HG03097 (cell line): ENCODE measurements around the gene APCDD1L.

Experiments
- ATAC-seq: cut with Tn5 transposase; IDR thresholded peaks from one replicate; pipeline ENCODE4 v1.9.1; 2021; ENCODE audit not compliant: unreplicated experiment, low FRiP score

APCDD1L gene

DNA sequence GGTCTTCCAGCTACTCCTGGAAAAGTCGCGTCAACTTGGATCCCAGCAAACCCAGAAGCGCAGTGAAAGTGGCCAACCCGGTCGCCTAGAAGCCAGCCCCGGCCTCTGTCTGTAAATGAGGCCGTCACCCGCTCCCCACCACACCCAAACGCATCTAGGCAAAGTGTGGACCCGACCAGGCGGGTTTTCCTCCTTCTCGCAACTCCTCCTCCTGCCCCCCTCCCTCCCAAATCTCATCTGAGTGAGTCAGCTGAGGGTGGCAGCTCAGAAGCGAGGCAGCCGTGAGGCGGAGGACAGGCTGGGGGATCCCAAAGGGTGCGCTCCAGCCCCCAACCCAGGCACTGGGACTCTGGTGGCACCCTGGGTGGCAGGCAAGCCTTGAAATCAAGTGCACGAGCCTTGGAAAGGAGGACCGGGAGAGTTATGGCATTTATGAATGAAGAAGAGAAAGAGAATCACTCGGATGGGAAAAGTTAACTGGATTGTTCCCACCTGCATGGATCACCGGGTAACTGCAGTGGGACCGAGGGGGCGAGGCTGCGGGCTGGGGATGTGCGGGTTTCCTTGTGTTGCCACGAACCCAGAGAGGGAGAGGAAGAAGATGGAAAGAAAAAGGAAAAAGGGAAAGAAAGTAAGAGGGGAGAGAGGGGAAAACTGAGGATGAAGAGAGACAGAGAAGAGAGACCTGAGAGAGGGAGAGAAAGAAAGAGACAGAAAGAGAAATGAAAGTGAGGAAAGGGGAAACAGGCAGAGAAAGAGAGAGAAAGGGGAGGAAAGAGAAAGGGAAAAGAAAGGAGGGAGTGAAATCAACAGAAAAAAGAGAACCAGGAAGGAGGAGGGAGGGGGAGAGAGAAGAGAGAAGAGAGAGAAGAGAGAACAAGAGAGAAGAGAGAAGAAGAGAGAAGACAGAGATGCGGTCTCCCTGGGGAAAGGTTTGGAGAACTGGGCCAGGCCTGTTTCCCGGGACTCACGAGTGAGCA, at the start of gene APCDD1L:
TSS of gene APCDD1L (minus strand) at position 167 of the 980 bp plus-strand sequence. CDS start 692 bp downstream, outside the sequence.
- no peak for ATAC-seq

- no peak for ATAC-seq
These were observed 44.1 kb upstream of the APCDD1L start for GRCh38 chr20:58559368-58559729.

DNA sequence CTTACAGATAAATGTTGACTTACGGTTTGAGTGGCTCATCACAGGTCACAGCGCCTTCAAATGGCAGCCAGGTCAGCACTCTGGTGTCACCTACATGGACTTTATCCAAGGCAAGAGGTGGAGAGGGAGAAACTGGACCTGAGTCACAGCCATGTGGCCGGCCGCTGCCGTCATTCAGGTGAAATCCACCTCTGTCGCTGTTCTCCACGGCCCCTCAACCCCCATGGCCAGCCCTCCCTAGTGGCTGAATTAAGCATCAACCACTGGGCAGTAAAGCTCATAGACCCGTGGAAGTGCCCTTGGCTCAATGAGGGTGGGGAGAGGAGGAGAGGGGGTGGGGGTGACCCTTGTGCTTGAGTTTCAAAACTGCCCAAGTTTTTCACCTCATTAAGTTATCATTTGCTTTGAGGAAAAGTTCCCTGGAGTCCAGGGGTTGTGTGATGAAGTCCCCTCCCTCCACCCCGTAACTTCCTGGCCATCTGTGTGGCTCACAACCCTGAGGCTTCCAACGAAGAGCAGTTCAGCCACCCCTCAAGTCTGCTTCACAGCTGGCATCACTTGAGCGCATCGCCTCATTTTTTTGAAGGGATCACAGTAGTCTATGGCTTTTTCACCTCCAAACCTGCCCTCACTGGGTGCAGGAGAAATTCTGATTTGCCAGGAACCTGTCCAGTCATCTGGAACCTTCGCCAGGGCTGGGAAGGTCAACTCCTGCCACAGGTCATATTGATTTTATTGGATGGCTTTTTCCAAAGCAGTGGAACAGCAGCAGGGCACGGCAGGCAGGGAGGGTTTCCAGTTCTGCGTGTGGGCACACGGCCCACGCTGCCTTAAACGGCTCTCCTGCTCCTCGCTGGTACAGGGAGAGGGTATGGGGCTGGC, 43.5 kb upstream of the APCDD1L start:
- ATAC-seq, result no peak

DNA sequence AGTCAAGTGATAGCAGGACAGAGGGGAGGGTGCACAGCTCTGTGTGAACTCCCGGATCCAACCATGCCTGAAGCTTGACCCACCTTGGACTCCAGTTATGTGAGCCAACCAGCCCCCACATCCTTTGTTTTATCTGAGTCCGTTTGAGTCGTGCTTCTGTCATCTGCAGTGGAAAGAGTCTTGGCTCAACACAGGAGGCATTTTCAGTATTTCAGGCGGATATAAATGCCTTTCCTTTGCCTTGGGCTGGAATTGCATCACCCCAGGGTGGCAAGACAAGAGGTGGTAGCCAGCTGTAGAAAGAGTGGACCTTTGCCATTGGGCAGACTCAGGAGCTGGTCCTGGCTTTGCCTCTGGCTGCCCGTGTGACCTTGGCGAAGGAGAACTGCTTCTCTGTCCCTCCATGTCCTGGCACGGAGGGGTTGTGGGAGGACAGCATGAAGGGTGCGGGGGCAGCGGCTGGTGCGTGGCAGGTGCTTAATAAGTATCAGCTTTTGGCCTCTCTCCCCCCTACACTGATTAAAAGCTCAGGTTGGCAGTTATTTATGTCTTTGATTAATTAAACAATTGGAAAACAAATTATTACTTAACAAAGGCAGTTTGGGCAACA, 42.6 kb upstream of the APCDD1L start:
- no peak for ATAC-seq

DNA sequence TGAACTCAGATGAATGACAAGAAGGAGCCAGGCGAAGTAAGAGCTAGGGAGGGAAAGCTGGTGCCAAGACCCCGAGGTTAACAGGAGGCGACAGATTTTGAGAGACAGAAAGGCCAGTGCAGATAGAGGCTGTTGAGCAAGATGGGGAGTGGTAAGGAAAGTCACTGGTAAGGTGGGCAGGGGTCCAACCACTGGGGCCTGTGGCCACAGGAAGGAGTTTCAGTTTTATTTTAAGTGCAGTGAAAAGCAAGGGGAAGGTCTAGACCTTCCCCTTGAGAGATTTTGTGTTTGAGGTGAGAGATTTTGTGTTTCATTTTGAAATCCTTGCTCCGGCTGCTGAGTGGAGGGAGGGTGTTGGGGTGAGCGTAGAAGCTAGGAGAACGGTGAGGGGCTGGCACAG, 41.8 kb upstream of the APCDD1L start:
- no peak for ATAC-seq

GRCh38 chr20:58555078-58555765, 40.0 kb upstream of the APCDD1L start:
- ATAC-seq, result no peak

DNA sequence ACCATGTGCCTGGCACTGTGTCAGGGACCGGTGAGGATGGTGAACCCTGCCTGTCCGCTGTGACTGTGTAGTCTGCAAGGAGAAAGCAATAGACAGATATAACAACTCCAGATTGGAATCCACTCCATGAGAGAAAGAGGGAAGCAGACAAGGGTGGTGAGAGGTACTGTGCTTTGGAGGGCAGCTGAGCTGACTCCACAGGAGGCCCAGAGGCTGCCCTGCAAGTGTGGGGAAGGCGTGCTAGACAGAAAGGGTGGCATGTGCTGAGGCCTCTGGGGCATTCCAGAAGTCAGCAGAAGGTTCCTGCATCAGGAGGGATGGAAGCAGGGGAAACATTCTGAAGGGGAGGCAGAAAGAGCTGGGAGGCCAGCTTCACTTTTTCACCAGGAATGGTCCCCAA, 39.3 kb upstream of the APCDD1L start:
- ATAC-seq, result no peak

DNA sequence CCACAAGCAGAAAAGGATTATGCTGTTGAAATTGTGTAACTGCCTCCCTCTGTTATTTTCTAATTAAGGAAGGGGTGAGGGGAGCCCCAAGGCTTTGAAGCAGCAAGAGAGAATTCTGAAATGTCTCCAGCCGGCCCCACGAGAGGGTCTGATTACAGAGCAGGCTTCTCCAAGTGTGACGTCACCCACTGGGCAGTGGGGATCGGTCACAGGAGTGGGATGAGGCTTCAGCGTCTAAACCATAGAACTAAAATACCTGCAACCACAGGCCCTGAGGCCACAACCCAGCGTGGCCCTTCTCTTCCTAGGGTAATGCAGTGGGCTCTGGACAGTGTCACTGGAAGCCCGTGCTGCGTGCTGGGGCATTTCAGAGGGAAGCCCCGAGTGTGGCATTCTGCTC, 38.6 kb upstream of the APCDD1L start:
- ATAC-seq, result no peak

- no peak for ATAC-seq
These were observed 38.0 kb upstream of the APCDD1L start for GRCh38 chr20:58553166-58553696.

DNA sequence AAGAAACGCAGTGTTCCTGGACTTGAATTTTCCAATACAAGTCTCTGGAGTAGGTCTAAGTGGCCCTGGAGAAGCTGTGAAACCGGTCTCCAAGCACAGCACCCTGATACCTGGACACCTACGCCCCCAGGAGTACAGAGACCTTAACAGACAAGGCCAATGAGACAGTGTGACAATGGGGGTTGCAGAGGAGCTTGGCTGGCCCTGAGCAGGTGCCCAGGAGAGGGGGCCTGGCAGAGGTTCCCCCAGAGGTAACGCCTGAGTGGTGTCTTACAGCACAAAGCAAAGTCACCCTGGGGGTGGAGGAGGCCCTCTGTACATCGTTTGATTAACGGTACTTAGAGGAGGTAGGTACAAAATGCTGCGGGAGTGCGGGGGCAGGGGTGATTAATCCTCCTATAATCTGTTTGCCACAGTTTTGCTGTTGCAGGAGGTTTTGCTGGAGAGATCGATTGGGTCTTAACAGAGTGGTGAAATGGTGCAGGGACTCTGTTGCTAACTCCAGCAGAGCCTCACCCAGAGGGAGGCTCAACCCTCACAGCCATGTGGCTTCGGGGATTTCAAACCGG, 37.3 kb upstream of the APCDD1L start:
- ATAC-seq, result no peak

DNA sequence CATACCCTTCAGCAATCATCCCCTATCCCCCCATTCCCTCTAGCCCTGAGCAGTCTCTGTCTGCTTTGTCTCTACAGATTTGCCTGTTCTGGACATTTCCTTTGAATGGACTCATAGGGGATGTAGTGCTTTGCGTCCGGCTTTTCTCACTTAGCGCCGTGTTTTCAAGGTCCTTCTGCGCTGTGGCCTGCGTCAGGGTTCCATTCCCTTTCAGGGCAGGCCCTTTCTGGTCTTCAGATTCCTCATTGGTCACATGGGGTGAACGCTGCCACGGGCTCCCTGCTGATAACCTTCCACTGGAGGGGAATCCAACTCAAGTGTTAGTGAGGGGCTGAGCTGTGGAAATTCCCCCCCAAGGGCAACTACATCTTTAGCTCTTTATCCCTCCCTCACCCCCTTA, 36.4 kb upstream of the APCDD1L start:
- no peak for ATAC-seq

DNA sequence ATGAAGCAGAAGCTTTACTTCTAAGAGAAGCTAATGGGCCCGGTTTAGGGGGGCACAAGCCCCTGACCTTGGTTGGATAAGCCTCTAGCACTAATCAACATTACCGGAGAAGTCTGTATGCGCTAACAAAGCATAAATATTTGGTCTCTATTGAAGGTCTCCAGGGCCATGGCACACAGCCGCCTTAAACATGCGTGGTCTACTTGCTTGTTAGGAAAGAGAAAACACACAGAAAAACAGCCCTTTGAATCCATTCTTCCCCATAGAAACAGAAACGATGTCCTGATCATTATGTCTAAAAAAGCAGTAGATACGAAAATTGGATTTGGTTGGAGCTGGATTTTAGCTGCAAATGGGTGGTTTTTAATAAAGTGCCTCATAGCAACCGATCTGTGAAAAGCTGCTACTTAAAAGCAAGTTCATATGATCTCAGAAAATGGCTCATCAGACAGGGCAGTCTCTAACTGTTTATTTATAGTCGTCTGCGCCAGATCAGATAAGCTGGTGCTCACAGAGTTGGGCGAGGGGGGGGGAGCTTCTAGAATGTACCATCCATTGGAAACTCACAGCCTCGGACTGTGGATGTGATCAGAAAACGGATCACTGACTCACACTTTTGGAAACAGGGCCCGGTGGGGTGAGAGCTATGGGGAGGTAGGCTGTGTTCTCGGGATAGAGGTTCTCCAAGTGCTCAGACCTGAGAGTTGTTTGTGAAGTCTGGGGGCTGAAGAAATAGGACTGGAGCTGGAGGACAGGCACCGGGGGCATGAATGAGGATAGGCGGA, 35.3 kb upstream of the APCDD1L start:
- no peak for ATAC-seq

DNA sequence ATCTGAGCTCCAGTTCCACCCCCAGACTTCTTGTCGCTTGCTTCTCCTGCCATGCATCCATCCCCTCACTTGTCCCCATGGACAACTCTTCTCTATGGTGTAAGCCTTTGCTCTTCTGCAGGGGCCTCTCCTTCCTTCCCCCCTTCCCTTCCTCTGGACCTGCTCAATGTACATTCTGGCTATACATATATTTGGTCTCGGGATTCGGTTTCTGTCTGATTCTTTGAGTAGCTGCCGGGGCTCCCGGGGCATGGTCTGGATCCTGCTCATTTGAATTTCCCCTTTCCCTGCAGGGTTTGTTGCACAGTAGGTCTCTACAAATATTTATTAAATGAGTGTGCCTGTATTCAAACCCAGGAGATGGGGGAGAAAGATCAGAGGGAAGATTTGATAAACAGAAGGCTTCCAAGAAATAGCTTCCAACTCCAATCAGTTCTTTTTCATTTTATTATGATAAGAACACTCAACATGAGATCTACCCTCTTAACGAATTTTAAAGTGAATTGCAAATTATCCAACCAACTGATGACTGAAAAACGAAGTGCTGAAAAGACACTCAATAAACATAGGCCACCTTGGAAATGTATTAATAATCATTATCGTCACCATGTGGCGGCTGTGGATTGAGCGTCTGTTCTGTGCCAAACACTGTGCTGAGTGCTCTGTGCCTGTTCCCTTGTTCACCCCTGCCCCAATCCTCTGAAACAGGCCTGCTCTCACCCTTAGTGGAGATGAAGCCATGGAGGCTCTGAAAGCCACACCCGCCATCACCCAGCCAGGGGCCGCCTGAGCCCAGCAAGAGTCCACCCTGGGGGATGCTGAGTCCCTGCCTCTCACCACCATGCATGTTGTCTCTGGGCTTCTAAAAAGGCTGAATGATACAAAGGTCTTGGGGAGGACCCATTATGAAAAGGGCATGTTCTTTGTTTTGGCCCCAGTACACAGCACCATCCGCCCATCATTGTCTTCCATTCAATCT, 34.3 kb upstream of the APCDD1L start:
- no peak for ATAC-seq

GRCh38 chr20:58547623-58548475, 32.6 kb upstream of the APCDD1L start:
- ATAC-seq, result no peak

DNA sequence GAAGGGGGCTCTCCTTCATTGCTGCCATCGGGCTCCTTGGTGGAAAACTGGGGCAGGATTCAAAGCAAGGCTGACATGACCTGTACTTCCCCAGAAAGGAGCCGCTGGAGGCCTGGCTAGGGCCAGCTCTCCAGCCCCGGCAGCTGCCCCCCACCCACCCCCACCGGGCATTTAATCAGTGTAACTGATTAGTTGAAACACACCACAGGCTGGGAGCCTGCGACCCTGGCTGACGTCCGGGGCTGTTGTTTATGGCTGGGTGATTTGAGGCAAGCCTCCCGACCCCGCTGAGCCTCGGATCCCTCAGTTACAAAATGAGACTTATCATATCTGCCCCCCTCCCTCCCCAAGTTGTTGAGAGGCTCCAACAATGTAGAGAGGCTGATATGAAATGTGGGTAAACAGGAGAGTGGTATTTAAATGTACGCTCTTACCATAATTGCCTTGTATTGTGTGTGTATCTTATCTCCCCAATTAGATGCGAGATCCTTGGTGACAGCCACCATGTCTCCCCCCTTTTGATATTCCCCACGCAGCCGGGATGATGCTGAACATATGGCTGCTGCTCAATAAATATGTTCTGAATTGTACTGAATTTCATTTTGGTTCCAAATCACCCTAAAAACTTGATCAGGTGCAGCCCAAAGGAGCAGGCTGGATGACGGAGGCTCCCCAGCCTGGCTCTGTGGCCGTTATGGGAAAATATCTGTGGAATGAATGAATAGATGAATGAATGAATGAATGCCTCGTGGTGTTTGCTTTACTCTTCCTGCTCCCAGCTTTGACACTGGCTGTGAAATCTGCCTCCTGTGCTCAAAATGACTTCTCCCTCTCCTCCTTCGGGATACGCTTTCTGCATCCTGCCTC, 31.8 kb upstream of the APCDD1L start:
- ATAC-seq, result no peak

GRCh38 chr20:58546416-58546711, 31.2 kb upstream of the APCDD1L start:
- no peak for ATAC-seq
